ENCODE measurements around the gene PPP1R26.
"Not testable (repeated sequence)": the region's sequence is repeated elsewhere in the genome, so short reads cannot be mapped to it uniquely, and the experiment has no call there.

The PPP1R26 gene

GRCh38 chr9:135521608-135522095 is 42.1 kb downstream of the PPP1R26 start:
- DNase-seq (ENCODE audit: low read depth in 3 of 3) = no peak

GRCh38 chr9:135522137-135522877 is 42.7 kb downstream of the PPP1R26 start:
- DNase-seq (ENCODE audit: low read depth in 3 of 3) = no peak

GRCh38 chr9:135522931-135523330 is 43.3 kb downstream of the PPP1R26 start:
- no peak for DNase-seq (ENCODE audit: low read depth in 3 of 3)

GRCh38 chr9:135523521-135524129 is 44.0 kb downstream of the PPP1R26 start:
- DNase-seq (ENCODE audit: low read depth in 3 of 3) = no peak

- no peak for DNase-seq (ENCODE audit: low read depth in 3 of 3)
These were observed 44.7 kb downstream of the PPP1R26 start for GRCh38 chr9:135524130-135524861.

GRCh38 chr9:135525241-135526088 is 45.9 kb downstream of the PPP1R26 start:
- no peak for DNase-seq (ENCODE audit: low read depth in 3 of 3)

- no peak for DNase-seq (ENCODE audit: low read depth in 3 of 3)
These were observed 46.6 kb downstream of the PPP1R26 start for GRCh38 chr9:135526089-135526729.

GRCh38 chr9:135526730-135527571 is 47.4 kb downstream of the PPP1R26 start:
- DNase-seq (ENCODE audit: low read depth in 3 of 3) = no peak

GRCh38 chr9:135528842-135529435 is 49.4 kb downstream of the PPP1R26 start:
- not testable (repeated sequence) for DNase-seq (ENCODE audit: low read depth in 3 of 3)

- no peak for DNase-seq (ENCODE audit: low read depth in 3 of 3)
These were observed 50.6 kb downstream of the PPP1R26 start for GRCh38 chr9:135530146-135530545.

- no peak for DNase-seq (ENCODE audit: low read depth in 3 of 3)
These were observed 51.5 kb downstream of the PPP1R26 start for GRCh38 chr9:135531096-135531495.

GRCh38 chr9:135533113-135533512 is 53.5 kb downstream of the PPP1R26 start:
- DNase-seq (ENCODE audit: low read depth in 3 of 3) = no peak

- no peak for DNase-seq (ENCODE audit: low read depth in 3 of 3)
These were observed 54.1 kb downstream of the PPP1R26 start for GRCh38 chr9:135533674-135534073.

GRCh38 chr9:135534192-135534711 is 54.7 kb downstream of the PPP1R26 start:
- DNase-seq (ENCODE audit: low read depth in 3 of 3) = not testable (repeated sequence)

- not testable (repeated sequence) for DNase-seq (ENCODE audit: low read depth in 3 of 3)
These were observed 55.2 kb downstream of the PPP1R26 start for GRCh38 chr9:135534826-135535225.

GRCh38 chr9:135535631-135536030 is 56.0 kb downstream of the PPP1R26 start:
- not testable (repeated sequence) for DNase-seq (ENCODE audit: low read depth in 3 of 3)

- no peak for DNase-seq (ENCODE audit: low read depth in 3 of 3)
These were observed 56.6 kb downstream of the PPP1R26 start for GRCh38 chr9:135536216-135536615.
